HEK293 (cell line): Measurements from ENCODE around the gene PRKCA.
A peak's percentile ranks its signal among the peaks of the same experiment; 100 is the strongest.

Experiments
- CTCF ChIA-PET: fragments of 350-600 bp; formaldehyde crosslinking; extraction: SDS; loops from one replicate; lab custom pipeline; 2021; ENCODE audit warnings: antibody characterized with exemption; lab: Yijun Ruan, JAX
- POLR2A ChIA-PET: fragments of 300-600 bp; formaldehyde crosslinking; extraction: SDS; loops from one replicate; lab custom pipeline; 2020; ENCODE audit warnings: antibody characterized with exemption, inconsistent platforms; lab: Yijun Ruan, JAX
- H3K27ac ChIP-seq: fragments of 200-500 bp; sonication (Bioruptor generic); 2 replicates; pipeline ENCODE4 v1.5.1; 2014; ENCODE audit warnings: low read depth, low read length, control low read depth, inconsistent platforms; ENCODE audit errors: extremely low read depth
- H3K36me3 ChIP-seq, 2 experiments: fragments of 200-500 bp in 1 of 2; sonication (Bioruptor generic) in 1 of 2; 1 replicate in 1 of 2; 2 replicates in 1 of 2; pipeline ENCODE4 v1.5.1; 2014 to 2017; ENCODE audit warnings: inconsistent platforms in 2 of 2, low read length in 2 of 2; ENCODE audit not compliant: control insufficient read depth in 2 of 2, insufficient read depth in 1 of 2
- H3K4me1 ChIP-seq: fragments of 200-500 bp; sonication (Bioruptor generic); 2 replicates; pipeline ENCODE4 v1.5.1; 2014; ENCODE audit warnings: mild to moderate bottlenecking, low read length, inconsistent platforms; ENCODE audit not compliant: control insufficient read depth, insufficient read depth
- H3K4me3 ChIP-seq: 2 replicates; pipeline ENCODE4 v1.5.1; 2011; ENCODE audit warnings: low read depth, mild to moderate bottlenecking, control low read depth, low read length, moderate library complexity
- H3K9me3 ChIP-seq: fragments of 200-500 bp; sonication (Bioruptor generic); 2 replicates; pipeline ENCODE4 v1.5.1; 2014; ENCODE audit warnings: low read depth, low read length, inconsistent platforms; ENCODE audit not compliant: control insufficient read depth, insufficient read depth
- BCL11A ChIP-seq: fragments of 450-650 bp; formaldehyde crosslinking; IDR thresholded peaks from 2 replicates; pipeline ENCODE4 v1.5.1; 2016; ENCODE audit warnings: low read depth, missing biosample characterization, missing genetic modification characterization
- MYNN ChIP-seq: fragments of 450-650 bp; formaldehyde crosslinking; IDR thresholded peaks from 2 replicates; pipeline ENCODE4 v1.5.1; 2016; ENCODE audit warnings: missing biosample characterization, missing genetic modification characterization, borderline replicate concordance
- ZFP69B ChIP-seq: fragments of 450-650 bp; formaldehyde crosslinking; IDR thresholded peaks from 2 replicates; pipeline ENCODE4 v1.5.1; 2016; ENCODE audit warnings: missing biosample characterization, missing genetic modification characterization
- ZNF114 ChIP-seq: fragments of 450-650 bp; formaldehyde crosslinking; IDR thresholded peaks from 2 replicates; pipeline ENCODE4 v1.5.0; 2017; ENCODE audit warnings: missing biosample characterization, missing genetic modification characterization
- ZNF211 ChIP-seq: fragments of 450-650 bp; formaldehyde crosslinking; IDR thresholded peaks from 2 replicates; pipeline ENCODE4 v1.5.1; 2016; ENCODE audit warnings: low read depth, missing biosample characterization, missing genetic modification characterization
- ZNF302 ChIP-seq: fragments of 450-650 bp; formaldehyde crosslinking; IDR thresholded peaks from 2 replicates; pipeline ENCODE4 v1.5.1; 2016; ENCODE audit warnings: missing biosample characterization, missing genetic modification characterization, low read depth
- ZNF335 ChIP-seq: fragments of 450-650 bp; formaldehyde crosslinking; conservative IDR thresholded peaks from 2 replicates; pipeline ENCODE4 v1.5.1; 2016; ENCODE audit warnings: missing biosample characterization, missing genetic modification characterization
- ZNF37A ChIP-seq: fragments of 450-650 bp; IDR thresholded peaks from 2 replicates; pipeline ENCODE4 v1.5.1; 2018; ENCODE audit warnings: missing biosample characterization, missing genetic modification characterization
- ZNF510 ChIP-seq: fragments of 450-650 bp; formaldehyde crosslinking; IDR thresholded peaks from 2 replicates; pipeline ENCODE4 v1.5.1; 2018; ENCODE audit warnings: mild to moderate bottlenecking, missing genetic modification characterization, missing biosample characterization; ENCODE audit not compliant: insufficient replicate concordance
- ZNF561 ChIP-seq: fragments of 450-650 bp; IDR thresholded peaks from 2 replicates; pipeline ENCODE4 v1.5.1; 2018; ENCODE audit warnings: missing biosample characterization, missing genetic modification characterization, borderline replicate concordance
- ZNF600 ChIP-seq: fragments of 450-650 bp; formaldehyde crosslinking; IDR thresholded peaks from 2 replicates; pipeline ENCODE4 v1.5.1; 2016; ENCODE audit warnings: missing biosample characterization, missing genetic modification characterization
- ZNF626 ChIP-seq: fragments of 450-650 bp; sonication (Bioruptor Pico); formaldehyde crosslinking; IDR thresholded peaks from 2 replicates; pipeline ENCODE4 v1.5.1; 2018; ENCODE audit warnings: missing biosample characterization, missing genetic modification characterization, inconsistent platforms
- ZNF664 ChIP-seq: fragments of 450-650 bp; formaldehyde crosslinking; IDR thresholded peaks from 2 replicates; pipeline ENCODE4 v1.5.1; 2016; ENCODE audit warnings: missing biosample characterization, missing genetic modification characterization
- ZNF768 ChIP-seq: fragments of 450-650 bp; formaldehyde crosslinking; IDR thresholded peaks from 2 replicates; pipeline ENCODE4 v1.5.1; 2018; ENCODE audit warnings: missing biosample characterization, mild to moderate bottlenecking, missing genetic modification characterization
- ZNF776 ChIP-seq: fragments of 450-650 bp; formaldehyde crosslinking; IDR thresholded peaks from 2 replicates; pipeline ENCODE4 v1.5.0; 2017; ENCODE audit warnings: missing biosample characterization, missing genetic modification characterization, borderline replicate concordance
- ZSCAN23 ChIP-seq: fragments of 450-650 bp; formaldehyde crosslinking; IDR thresholded peaks from 2 replicates; pipeline ENCODE4 v1.5.1; 2016; ENCODE audit warnings: missing biosample characterization, missing genetic modification characterization

PRKCA gene

DNA sequence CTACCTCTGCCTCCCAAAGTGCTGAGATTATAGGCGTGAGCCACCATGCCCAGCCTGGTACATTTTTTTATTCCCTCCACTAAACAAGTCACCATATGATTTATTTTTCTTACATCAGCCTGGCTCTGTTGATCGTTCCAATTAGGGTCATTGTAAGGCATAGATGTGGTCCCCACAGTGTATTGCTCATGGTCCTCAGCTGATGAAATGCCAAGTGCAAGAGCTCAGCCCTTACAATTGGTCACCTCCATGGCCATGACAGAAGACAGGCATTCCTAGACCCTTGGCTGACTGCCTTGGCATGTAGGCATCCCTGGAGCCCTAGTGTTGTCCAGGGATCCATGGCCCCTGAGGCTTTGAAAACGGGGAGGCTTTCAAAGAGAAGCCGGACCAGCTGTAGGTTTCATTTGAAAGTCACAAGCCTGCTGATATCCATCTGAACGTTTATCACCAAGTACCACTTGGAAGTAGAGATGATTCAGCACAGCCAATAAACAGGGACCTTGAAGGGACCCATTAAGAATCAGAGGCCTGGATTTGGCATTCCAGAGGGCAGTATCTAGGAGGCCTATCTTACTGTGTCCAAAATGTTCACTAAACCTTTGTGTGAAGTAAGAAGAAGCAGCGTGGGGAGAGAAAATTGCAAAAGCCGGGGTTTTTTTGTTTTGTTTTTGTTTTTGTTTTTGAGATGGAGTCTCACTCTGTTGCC, 20.6 kb upstream of the PRKCA start:
- TF ChIP-seq ZNF335 (peak; percentile 36; the same call in 1 of the 2 replicates), ZFP69B (tag by site-specific recombination) (0 out of 2 replicates have a peak, but pooled peaks have one; percentile 33), BCL11A (tag by site-specific recombination) (no peak)
- TF ChIP-seq, all 188 proteins: peak for 2
- no peaks in the 10 kb centered on the region for H3K36me3 ChIP-seq
- no peak overlapping the region for H3K4me3 ChIP-seq
- no peak overlapping the region for H3K27ac ChIP-seq
- ChIA-PET POLR2A (no interaction called here), CTCF (no interaction called here)
- H3K4me1 ChIP-seq, result no peaks in the 10 kb centered on the region
- H3K9me3 ChIP-seq, result no peaks in the 10 kb centered on the region

DNA sequence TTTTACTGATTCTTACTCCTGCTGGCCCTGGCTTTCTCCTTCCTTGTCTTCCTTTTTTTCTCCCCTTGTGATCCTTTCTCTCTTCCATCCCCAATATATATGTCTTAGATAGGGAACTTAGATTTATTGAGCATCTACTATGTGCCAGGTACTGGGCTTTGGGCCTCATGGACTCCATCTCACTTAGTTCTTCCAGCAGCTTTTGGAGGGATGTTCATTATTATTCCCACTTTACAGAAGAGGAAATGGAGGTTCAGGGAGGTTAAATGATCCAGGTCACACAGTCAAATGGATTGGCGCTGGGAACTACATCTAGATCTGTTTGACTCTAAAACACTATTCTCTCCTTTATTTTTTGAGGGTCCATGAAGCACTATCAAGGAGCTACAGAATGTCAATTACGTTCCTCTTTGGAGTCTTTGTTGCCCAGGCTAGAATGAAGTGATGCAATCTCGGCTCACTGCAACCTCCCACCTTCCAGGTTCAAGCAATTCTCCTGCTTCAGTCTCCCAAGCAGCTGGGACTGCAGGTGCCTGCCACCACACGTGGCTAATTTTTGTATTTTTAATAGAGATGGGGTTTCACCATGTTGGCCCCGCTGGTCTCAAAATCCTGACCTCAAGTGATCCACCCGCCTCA, 19.0 kb upstream of the PRKCA start:
- POLR2A ChIA-PET, result no interaction called here
- H3K9me3 ChIP-seq, result no peaks in the 10 kb centered on the region
- no peaks in the 10 kb centered on the region for H3K4me1 ChIP-seq
- TF ChIP-seq ZNF664 (tag by site-specific recombination) (peak; percentile 83), ZSCAN23 (tag by site-specific recombination) (no peak)
- no peaks in the 10 kb centered on the region for H3K36me3 ChIP-seq
- CTCF ChIA-PET, result interaction anchor here (0.6 kb wide), 1 partner anchor 42 kb away, joined by 3 read pairs; no protein-coding TSS in a partner anchor
- no peak overlapping the region for H3K4me3 ChIP-seq
- H3K27ac ChIP-seq, result no peak overlapping the region

- no peak overlapping the region for H3K27ac ChIP-seq
- TF ChIP-seq ZNF768 (tag by site-specific recombination) (no peak), ZNF37A (tag by site-specific recombination) (no peak), ZNF600 (tag by site-specific recombination) (no peak), ZNF114 (tag by site-specific recombination) (no peak), ZNF776 (no peak), MYNN (no peak), ZNF561 (tag by site-specific recombination) (no peak), ZNF302 (tag by site-specific recombination) (no peak)
- POLR2A ChIA-PET, result interaction anchor here (0.6 kb wide), 1 partner anchor 8 kb away, joined by 6 read pairs; no protein-coding TSS in a partner anchor
- H3K4me1 ChIP-seq, result no peaks in the 10 kb centered on the region
- CTCF ChIA-PET, result no interaction called here
- no peaks in the 10 kb centered on the region for H3K36me3 ChIP-seq
- H3K9me3 ChIP-seq, result no peaks in the 10 kb centered on the region
- H3K4me3 ChIP-seq, result no peak overlapping the region
These were observed 18.4 kb upstream of the PRKCA start for GRCh38 chr17:66283971-66284370.

DNA sequence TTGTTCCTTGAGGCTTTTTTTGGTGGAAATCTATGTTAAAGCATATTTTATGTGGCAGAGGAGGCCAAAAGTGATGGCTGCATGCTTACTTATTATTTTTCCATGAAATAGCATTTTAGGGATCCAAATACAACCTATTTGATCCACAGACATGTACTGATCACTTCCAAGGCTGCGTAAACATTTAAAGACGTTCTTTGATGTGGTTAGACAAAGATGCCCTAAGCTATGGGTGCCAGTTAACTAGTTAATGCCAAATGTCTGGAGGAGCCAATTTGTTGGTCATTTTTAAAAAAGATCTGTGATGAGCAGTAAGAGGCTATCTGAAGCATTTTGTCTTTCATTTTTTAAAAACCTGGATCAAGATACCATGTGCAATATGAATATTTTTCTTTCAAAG, 17.3 kb upstream of the PRKCA start:
- TF ChIP-seq ZNF510 (tag by site-specific recombination) (no peak), ZNF211 (tag by site-specific recombination) (no peak), ZNF626 (tag by site-specific recombination) (no peak)
- TF ChIP-seq, all 188 proteins: peak for 0
- Histone ChIP-seq H3K4me3 (no peak overlapping the region), H3K9me3 (no peaks in the 10 kb centered on the region), H3K4me1 (no peaks in the 10 kb centered on the region), H3K36me3 (no peaks in the 10 kb centered on the region), H3K27ac (no peak overlapping the region)
- ChIA-PET POLR2A (no interaction called here), CTCF (interaction anchor here (0.7 kb wide), 1 partner anchor 140 kb away, joined by 3 read pairs; no protein-coding TSS in a partner anchor)
